K562 (cell line): ENCODE data around the gene CRHR1. TPM values are rescaled to one million over a fixed set of nuclear protein-coding genes. Genes with fewer than 3 reads are reported as not detected.
A peak's percentile ranks its signal among the peaks of the same experiment; 100 is the strongest.

Source experiments
- CBX3 ChIP-seq, 2 experiments: IDR thresholded peaks; 1 replicate in 1 of 2; 2 replicates in 1 of 2; pipeline ENCODE4 v1.6.1; 2012; ENCODE audit warnings: inconsistent platforms in 2 of 2, low read length in 2 of 2, borderline replicate concordance in 1 of 2, control low read depth in 1 of 2
- CGGBP1 ChIP-seq: fragments of 250-450 bp; sonication (Bioruptor Pico); IDR thresholded peaks from 2 replicates; pipeline ENCODE4 v1.9.0; 2021; ENCODE audit warnings: mild to moderate bottlenecking
- HDAC2 ChIP-seq: fragments of 450-650 bp; IDR thresholded peaks from 2 replicates; pipeline ENCODE4 v1.6.1; 2016; ENCODE audit warnings: mild to moderate bottlenecking
- HNRNPL ChIP-seq: fragments of 200-400 bp; formaldehyde crosslinking; IDR thresholded peaks from 2 replicates; pipeline ENCODE4 v1.6.1; 2017; ENCODE audit warnings: low read depth, mild to moderate bottlenecking, low read length
- NFE2 ChIP-seq: IDR thresholded peaks from 2 replicates; pipeline ENCODE4 v1.6.1; 2014; ENCODE audit warnings: antibody characterized with exemption, low read depth
- NFRKB ChIP-seq: fragments of 450-650 bp; IDR thresholded peaks from 2 replicates; pipeline ENCODE4 v1.6.1; 2016; ENCODE audit warnings: low read depth
- NKRF ChIP-seq: fragments of 450-650 bp; IDR thresholded peaks from 2 replicates; pipeline ENCODE4 v1.6.1; 2016; ENCODE audit warnings: borderline replicate concordance
- PATZ1 ChIP-seq: fragments of 250-450 bp; sonication (Bioruptor Pico); IDR thresholded peaks from 2 replicates; pipeline ENCODE4 v1.5.0; 2020; ENCODE audit warnings: mild to moderate bottlenecking, borderline replicate concordance
- PPARD ChIP-seq: fragments of 250-450 bp; sonication (Bioruptor Pico); IDR thresholded peaks from 2 replicates; pipeline ENCODE4 v1.8.0; 2022; ENCODE audit warnings: inconsistent platforms, mild to moderate bottlenecking, moderate library complexity
- PRPF4 ChIP-seq: fragments of 200-400 bp; formaldehyde crosslinking; IDR thresholded peaks from one replicate; pipeline ENCODE4 v1.6.1; 2017; ENCODE audit warnings: low read length, low read depth, mild to moderate bottlenecking; ENCODE audit not compliant: insufficient read depth, poor library complexity, severe bottlenecking
- RCOR1 ChIP-seq, 2 experiments: IDR thresholded peaks; 2 replicates each; pipeline ENCODE4 v1.6.1; 2012; ENCODE audit warnings: low read depth in 2 of 2, low read length in 2 of 2, borderline replicate concordance in 1 of 2, improper control_type of control experiment in 1 of 2
- TEAD1 ChIP-seq, 2 experiments: fragments of 450-650 bp in 1 of 2; sonication (generic) in 1 of 2; formaldehyde crosslinking; IDR thresholded peaks; 2 replicates each; pipeline versions ENCODE4 v1.4.0 to v1.8.0; 2020 to 2022; ENCODE audit warnings: mild to moderate bottlenecking in 2 of 2, missing genetic modification reagents in 1 of 2
- TEAD4 ChIP-seq, 2 experiments: sonication (generic) in 1 of 2; formaldehyde crosslinking in 1 of 2; IDR thresholded peaks; 2 replicates each; pipeline versions ENCODE4 v1.6.1 to v1.8.0; 2012 to 2022; ENCODE audit warnings: borderline replicate concordance in 1 of 2, inconsistent platforms in 1 of 2, low read length in 1 of 2, mild to moderate bottlenecking in 1 of 2, missing genetic modification reagents in 1 of 2
- XRCC3 ChIP-seq: fragments of 450-650 bp; IDR thresholded peaks from 2 replicates; pipeline ENCODE4 v1.6.1; 2017; ENCODE audit warnings: mild to moderate bottlenecking, moderate library complexity
- ZNF121 ChIP-seq: sonication (generic); formaldehyde crosslinking; conservative IDR thresholded peaks from 2 replicates; pipeline ENCODE4 v1.8.0; 2022; ENCODE audit warnings: missing genetic modification reagents
- ZNF146 ChIP-seq: IDR thresholded peaks from one replicate; pipeline ENCODE4 v1.6.1; 2018; ENCODE audit warnings: missing compliant biosample characterization; ENCODE audit not compliant: unreplicated experiment
- ZNF347 ChIP-seq: fragments of 450-650 bp; formaldehyde crosslinking; IDR thresholded peaks from 2 replicates; pipeline ENCODE4 v1.4.0; 2020; ENCODE audit warnings: low read depth, mild to moderate bottlenecking, moderate library complexity
- ZNF449 ChIP-seq: fragments of 250-450 bp; sonication (Bioruptor Pico); IDR thresholded peaks from 2 replicates; pipeline ENCODE4 v1.8.0; 2022; ENCODE audit warnings: moderate library complexity, mild to moderate bottlenecking, inconsistent platforms
- polyA plus RNA-seq, 8 experiments: library from polyadenylated mRNA; depleted of rRNA in 4 of 8; stranded (reverse) in 5 of 8; unstranded in 3 of 8; fragments of >200 nt; fragmentation: Nextera tagmentation in 2 of 8; fragmentation: Illumina TruSeq in 1 of 8; extraction: Ambion mirVana in 2 of 8; extraction: Trizol in 1 of 8; gene quantifications; 2 replicates each; pipeline versions ENCODE4 v1.2.1 to v1.2.3, GENCODE V29; 2011 to 2014; ENCODE audit warnings: inconsistent platforms in 1 of 8, missing spikeins in 1 of 8
- total RNA-seq, 7 experiments: library from RNA; depleted of rRNA in 6 of 7; stranded (reverse); fragments of >200 nt in 6 of 7; fragmentation: Illumina TruSeq in 2 of 7; extraction: Trizol in 2 of 7; gene quantifications; 2 replicates each; pipeline versions ENCODE4 v1.2.1 to v1.2.3, GENCODE V29; 2011 to 2021; ENCODE audit warnings: low replicate concordance in 1 of 7

The CRHR1 gene
- total and polyA plus RNA-seq, 9 of the 15 experiments (the other 6 are each of a cell fraction or from before 2014, with no cell fraction given): 0.05 TPM; not detected in 8

- TF ChIP-seq ZNF449 (CRISPR knock-in tag): no peak
- TF ChIP-seq XRCC3: no peak
- TF ChIP-seq PRPF4: no peak
- TF ChIP-seq PPARD: no peak
- TF ChIP-seq ZNF146: no peak
- TF ChIP-seq HDAC2: 0 out of 2 replicates have a peak, but pooled peaks have one; percentile 27
- no peak for TF ChIP-seq NFRKB
- no peak for TF ChIP-seq ZNF347 (CRISPR knock-in tag)
- TF ChIP-seq NFE2: no peak
- no peak for TF ChIP-seq CBX3 (IDR thresholded peaks at IDR 0.05; ENCODE audit: borderline replicate concordance in 1 of 2, low read length in 2 of 2)
- no peak for TF ChIP-seq PATZ1 (CRISPR knock-in tag)
- no peak for TF ChIP-seq CGGBP1
- TF ChIP-seq ZNF121: no peak
- peak; percentile 78 to 93; a peak in 3 of 4 replicates for TF ChIP-seq TEAD1 (CRISPR knock-in tag; IDR thresholded peaks at IDR 0.05)
- TF ChIP-seq TEAD4 (IDR thresholded peaks at IDR 0.05; ENCODE audit: low read length): peak; percentile 72
- 0 out of 2 replicates have a peak, but pooled peaks have one; percentile 34 for TF ChIP-seq TEAD4 (CRISPR knock-in tag; IDR thresholded peaks at IDR 0.05; ENCODE audit: borderline replicate concordance)
- no peak for TF ChIP-seq NKRF
- TF ChIP-seq RCOR1 (IDR thresholded peaks at IDR 0.05; ENCODE audit: borderline replicate concordance in 1 of 2, low read depth in 2 of 2, low read length in 2 of 2): 0 out of 4 replicates have a peak, but pooled peaks of 1 of the 2 experiments have one; percentile 22
- TF ChIP-seq HNRNPL: no peak
Observed at GRCh38 chr17:45857977-45858708, 74.0 kb downstream of the CRHR1 start (continued).
